HG03108 (cell line): ENCODE measurements around the gene SI.
"Not testable (repeated sequence)": the region's sequence is repeated elsewhere in the genome, so short reads cannot be mapped to it uniquely, and the experiment has no call there.

Experiments
- ATAC-seq: cut with Tn5 transposase; IDR thresholded peaks from one replicate; pipeline ENCODE4 v1.9.1; 2021; ENCODE audit warnings: moderate library complexity; ENCODE audit not compliant: unreplicated experiment

The SI gene

GRCh38 chr3:165078293-165078692 is at the start of gene SI:
Gene SI, minus strand, starts transcription at chr3:165078496. Its CDS starts 2,484 bp downstream, at chr3:165076012.
- no peak for ATAC-seq

- ATAC-seq: no peak
Observed at GRCh38 chr3:165125836-165126235, 47.5 kb upstream of the SI start.

- ATAC-seq: no peak
Observed at GRCh38 chr3:165111401-165111800, 33.1 kb upstream of the SI start.

DNA sequence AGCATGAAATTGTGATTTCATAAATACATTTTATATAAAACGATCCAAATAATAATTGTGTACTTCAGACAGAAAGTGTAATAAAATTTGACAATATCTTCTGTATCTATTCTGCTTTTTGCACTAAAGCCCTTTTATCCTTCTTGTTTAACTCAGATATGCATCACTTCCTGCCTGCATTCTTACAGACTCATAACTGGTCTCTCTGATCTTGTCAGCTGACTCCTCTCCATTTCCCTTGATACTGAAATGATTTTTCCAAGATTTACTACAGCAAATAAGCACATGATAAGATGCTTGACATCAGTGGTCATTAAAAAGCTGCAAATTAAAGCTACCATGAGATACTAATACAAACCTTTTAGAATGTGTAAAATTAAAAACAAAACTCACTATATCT is 25.3 kb upstream of the SI start:
- no peak for ATAC-seq

GRCh38 chr3:165082650-165083049 is 4.4 kb upstream of the SI start:
- ATAC-seq: no peak

DNA sequence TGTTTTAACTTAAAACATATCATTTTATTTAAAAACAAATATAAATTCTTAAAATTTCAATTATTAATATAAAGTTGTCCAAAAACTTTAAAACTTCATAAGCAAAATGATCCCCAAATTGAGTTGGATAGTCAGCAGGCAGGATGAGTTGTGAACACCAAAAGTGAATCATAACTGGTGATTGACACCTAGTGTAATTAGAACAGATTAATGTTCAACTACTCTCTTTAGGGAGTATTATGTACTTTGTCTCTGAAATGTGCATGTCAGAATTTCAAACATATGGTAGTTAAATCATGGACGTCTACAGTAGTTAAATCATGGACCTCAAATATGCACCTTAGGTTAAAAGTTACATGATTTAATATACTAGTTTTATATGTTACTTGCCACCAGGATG is 2.9 kb upstream of the SI start:
- ATAC-seq: no peak

DNA sequence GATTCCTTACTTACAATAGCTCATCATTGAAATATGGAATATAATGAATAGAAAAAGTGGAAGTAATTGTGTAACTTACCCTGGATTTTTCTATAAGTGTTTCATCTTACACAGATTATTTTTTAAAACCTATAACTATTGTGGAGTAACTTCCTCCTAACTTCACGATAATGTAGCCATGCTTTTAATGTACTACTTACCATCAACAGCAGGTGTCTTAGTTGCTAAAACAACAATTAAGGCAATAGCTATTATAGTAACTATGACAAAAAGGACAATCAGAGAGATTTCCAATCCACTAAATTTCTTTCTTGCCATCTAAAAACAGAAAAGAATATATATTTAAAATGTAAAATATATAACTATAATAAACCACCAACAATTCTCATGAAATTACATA is 2.6 kb downstream of the SI start:
- ATAC-seq: no peak

GRCh38 chr3:165070682-165071081 is 7.6 kb downstream of the SI start:
- ATAC-seq: no peak

DNA sequence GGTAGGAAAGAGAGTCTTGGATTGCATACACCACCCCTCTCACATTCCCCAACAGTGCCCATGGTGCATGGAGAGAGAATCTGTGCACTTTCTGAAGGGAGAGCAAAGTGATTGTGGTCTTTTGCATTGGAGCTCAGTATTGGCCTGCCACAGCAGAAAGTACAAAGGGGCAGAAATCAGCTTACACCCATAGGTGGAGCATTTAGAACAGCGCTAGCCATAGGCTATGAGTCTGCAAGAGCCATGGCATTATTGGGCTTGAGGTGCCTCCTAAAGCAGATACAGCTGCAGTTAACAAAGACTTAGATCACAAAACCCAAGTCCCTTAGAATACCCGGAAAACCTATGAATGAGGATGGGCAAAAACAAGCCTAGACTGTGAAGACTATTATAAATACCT is 21.8 kb downstream of the SI start:
- no peak for ATAC-seq

DNA sequence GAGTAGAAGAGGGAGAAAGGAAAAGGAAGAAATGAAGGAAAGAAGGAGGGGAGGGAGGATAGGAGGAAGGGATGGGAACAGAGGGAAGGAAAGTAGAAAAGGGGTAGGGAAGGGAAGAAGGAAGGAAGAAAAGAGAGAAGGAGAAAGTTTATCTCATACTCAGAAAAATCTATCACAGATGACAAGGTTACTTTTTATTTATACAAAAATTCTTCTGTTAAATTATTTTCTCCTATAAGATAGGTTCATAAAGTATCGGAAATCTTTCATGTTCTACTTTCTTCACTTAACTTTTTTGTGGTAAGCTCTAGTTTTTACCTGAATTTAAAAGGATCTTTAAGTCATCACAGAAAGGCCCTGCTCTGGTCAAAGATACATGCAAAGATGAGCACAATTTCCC is 38.1 kb downstream of the SI start:
- no peak for ATAC-seq

GRCh38 chr3:165011557-165011956 is 66.7 kb downstream of the SI start:
- no peak for ATAC-seq

DNA sequence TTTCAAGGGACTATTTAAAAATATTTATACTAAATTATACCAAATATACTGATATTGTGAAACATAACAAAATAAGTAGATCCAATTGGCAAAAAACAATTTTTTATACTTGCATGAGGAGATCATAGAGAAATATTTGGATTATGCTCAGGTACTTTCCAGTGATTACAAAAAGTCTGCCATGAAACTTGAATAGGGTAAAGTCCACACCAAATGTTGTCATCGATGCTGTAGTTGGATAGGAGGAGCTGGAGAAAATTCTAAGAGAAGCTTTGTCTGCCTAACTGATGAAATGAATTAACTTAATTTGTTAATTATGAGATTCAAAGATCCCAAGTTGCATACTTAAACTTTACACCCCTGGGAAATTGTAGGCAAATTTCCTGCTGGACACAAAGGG is 93.3 kb downstream of the SI start:
- no peak for ATAC-seq

DNA sequence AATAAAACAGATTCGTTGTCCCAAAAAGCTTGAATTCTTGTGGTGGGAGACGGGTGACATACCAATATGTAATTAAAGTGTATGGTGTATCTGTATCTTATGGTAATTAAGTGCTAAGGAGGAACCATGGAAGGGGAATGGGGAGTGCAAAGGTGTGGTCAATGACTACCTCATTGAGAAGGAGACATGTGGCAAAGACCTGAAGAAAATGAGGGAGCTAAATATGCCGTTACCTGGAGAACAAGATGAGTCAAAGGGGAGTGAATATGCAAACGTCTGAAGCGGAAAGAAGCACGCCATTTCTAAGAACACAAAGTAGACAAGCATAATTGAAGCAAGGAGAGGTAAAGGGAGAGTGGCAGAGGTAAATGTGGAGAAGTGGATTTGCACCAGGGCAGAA is 115.7 kb downstream of the SI start:
- ATAC-seq: no peak

DNA sequence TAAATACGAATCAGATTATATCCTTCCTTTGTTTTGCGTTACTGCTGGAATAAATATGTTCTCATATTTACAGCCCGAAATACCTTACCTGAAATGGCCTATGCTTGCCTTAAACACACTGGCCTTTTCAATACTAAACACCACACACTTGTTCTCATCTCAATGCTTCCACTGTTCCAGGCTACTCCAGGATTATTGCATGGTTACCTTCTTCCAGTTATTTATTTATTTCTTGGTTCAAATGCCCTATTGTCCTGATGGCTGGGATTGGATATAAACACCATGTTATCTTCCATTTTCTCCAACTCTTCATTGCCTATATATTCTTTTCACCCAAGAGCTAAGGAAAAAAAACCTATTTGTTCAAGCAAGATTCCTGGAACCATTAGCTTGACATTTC is 125.3 kb downstream of the SI start:
- no peak for ATAC-seq

GRCh38 chr3:164951403-164951802 is 126.9 kb downstream of the SI start:
- not testable (repeated sequence) for ATAC-seq

DNA sequence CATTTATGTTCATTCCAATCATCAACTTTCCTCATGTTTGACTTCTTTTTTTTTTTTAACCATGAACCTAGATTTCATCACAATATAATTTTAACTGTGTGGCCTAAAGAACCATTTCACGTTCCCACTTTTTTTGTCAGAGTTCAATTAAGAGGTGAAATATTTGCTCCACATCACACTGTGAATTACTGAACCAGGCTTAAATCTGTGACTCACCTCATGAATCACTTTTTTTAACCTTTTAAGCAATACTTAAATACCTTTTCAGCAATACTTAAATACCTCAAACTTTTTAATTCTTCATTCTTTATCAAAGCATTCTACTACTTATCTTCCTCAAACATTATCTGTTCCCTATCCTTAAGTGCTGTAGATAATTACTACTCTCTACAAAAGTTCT is 137.6 kb downstream of the SI start:
- no peak for ATAC-seq

DNA sequence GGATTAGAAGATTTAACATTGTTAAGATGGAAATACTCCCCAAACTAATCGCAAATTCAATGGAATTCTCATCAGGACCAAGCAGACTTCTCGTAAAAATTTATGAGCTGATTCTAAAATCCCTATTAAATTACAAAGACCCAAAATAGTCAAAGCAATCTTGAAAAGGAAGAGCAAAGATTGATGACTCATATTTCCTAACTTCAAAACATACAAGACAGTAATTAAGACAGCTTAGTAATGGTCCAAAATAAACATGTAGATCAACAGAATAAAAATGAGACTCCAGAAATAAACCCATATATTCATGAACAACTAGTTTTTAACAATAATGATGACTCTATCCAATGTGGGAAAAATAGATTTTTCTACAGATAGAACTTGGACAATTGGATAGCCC is 148.7 kb downstream of the SI start:
- ATAC-seq: no peak
